HepG2 (cell line): Measurements from ENCODE around the gene AADACL2.

ENCODE experiments used
- AHDC1 ChIP-seq: sonication (generic); formaldehyde crosslinking; IDR thresholded peaks from 2 replicates; pipeline ENCODE4 v1.5.1; 2020; ENCODE audit warnings: mild to moderate bottlenecking, missing genetic modification reagents, borderline replicate concordance
- ATRX ChIP-seq: sonication (generic); formaldehyde crosslinking; IDR thresholded peaks from 2 replicates; pipeline ENCODE4 v1.4.0; 2020; ENCODE audit warnings: missing genetic modification reagents, borderline replicate concordance
- HDAC2 ChIP-seq: sonication (generic); formaldehyde crosslinking; IDR thresholded peaks from 2 replicates; pipeline ENCODE4 v1.4.0; 2020; ENCODE audit warnings: missing genetic modification reagents
- JUN ChIP-seq: sonication (generic); formaldehyde crosslinking; IDR thresholded peaks from 2 replicates; pipeline ENCODE4 v1.4.0; 2020; ENCODE audit warnings: mild to moderate bottlenecking, missing genetic modification reagents
- KLF16 ChIP-seq, 2 experiments: sonication (generic) in 1 of 2; formaldehyde crosslinking in 1 of 2; IDR thresholded peaks; 2 replicates each; pipeline versions ENCODE4 v1.6.1 to v1.8.0; 2016 to 2023; ENCODE audit warnings: missing genetic modification reagents in 2 of 2, missing compliant biosample characterization in 1 of 2
- MAF1 ChIP-seq: sonication (generic); formaldehyde crosslinking; IDR thresholded peaks from 2 replicates; pipeline ENCODE4 v1.5.0; 2020; ENCODE audit warnings: missing genetic modification reagents, borderline replicate concordance
- POLR2A ChIP-seq, 2 experiments: IDR thresholded peaks; 2 replicates each; pipeline ENCODE4 v1.6.1; 2011; ENCODE audit warnings: low read depth in 2 of 2, low read length in 2 of 2, mild to moderate bottlenecking in 1 of 2, moderate library complexity in 1 of 2; ENCODE audit not compliant: insufficient read depth in 1 of 2
- SALL2 ChIP-seq: sonication (generic); formaldehyde crosslinking; IDR thresholded peaks from 2 replicates; pipeline ENCODE4 v1.8.1; 2023; ENCODE audit warnings: mild to moderate bottlenecking, missing genetic modification reagents, inconsistent platforms
- SNRNP70 ChIP-seq: fragments of 200-400 bp; formaldehyde crosslinking; IDR thresholded peaks from 2 replicates; pipeline ENCODE4 v1.6.1; 2017; ENCODE audit warnings: mild to moderate bottlenecking, low read depth, low read length, moderate library complexity
- ZNF678 ChIP-seq: sonication (generic); formaldehyde crosslinking; IDR thresholded peaks from 2 replicates; pipeline ENCODE4 v1.4.0; 2020; ENCODE audit warnings: mild to moderate bottlenecking, missing genetic modification reagents
- ZNF687 ChIP-seq: sonication (generic); formaldehyde crosslinking; IDR thresholded peaks from 2 replicates; pipeline ENCODE4 v1.5.1; 2020; ENCODE audit warnings: mild to moderate bottlenecking, missing genetic modification reagents, moderate library complexity
- TF ChIP-seq, protein P1 (sequence below): sonication (generic); formaldehyde crosslinking; IDR thresholded peaks from 2 replicates; pipeline ENCODE4 v1.5.0; 2020; ENCODE audit warnings: mild to moderate bottlenecking, missing genetic modification reagents, moderate library complexity
- TF ChIP-seq, protein P2 (sequence below): sonication (generic); formaldehyde crosslinking; IDR thresholded peaks from 2 replicates; pipeline ENCODE4 v1.4.0; 2020; ENCODE audit warnings: missing genetic modification reagents, mild to moderate bottlenecking, borderline replicate concordance

- no peak for TF ChIP-seq POLR2A (IDR thresholded peaks at IDR 0.05; ENCODE audit: insufficient read depth in 1 of 2, low read depth in 2 of 2, low read length in 2 of 2)
- no peak for TF ChIP-seq HDAC2 (CRISPR knock-in tag)
- TF ChIP-seq ZNF687, result no peak
- TF ChIP-seq SALL2 (CRISPR knock-in tag), result no peak
- TF ChIP-seq AHDC1 (CRISPR knock-in tag), result no peak
- no peak for TF ChIP-seq JUN (CRISPR knock-in tag)
- TF ChIP-seq, protein P1, sequence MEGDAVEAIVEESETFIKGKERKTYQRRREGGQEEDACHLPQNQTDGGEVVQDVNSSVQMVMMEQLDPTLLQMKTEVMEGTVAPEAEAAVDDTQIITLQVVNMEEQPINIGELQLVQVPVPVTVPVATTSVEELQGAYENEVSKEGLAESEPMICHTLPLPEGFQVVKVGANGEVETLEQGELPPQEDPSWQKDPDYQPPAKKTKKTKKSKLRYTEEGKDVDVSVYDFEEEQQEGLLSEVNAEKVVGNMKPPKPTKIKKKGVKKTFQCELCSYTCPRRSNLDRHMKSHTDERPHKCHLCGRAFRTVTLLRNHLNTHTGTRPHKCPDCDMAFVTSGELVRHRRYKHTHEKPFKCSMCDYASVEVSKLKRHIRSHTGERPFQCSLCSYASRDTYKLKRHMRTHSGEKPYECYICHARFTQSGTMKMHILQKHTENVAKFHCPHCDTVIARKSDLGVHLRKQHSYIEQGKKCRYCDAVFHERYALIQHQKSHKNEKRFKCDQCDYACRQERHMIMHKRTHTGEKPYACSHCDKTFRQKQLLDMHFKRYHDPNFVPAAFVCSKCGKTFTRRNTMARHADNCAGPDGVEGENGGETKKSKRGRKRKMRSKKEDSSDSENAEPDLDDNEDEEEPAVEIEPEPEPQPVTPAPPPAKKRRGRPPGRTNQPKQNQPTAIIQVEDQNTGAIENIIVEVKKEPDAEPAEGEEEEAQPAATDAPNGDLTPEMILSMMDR (CRISPR knock-in tag), result no peak
- TF ChIP-seq ATRX (CRISPR knock-in tag), result no peak
- TF ChIP-seq MAF1, result no peak
- no peak for TF ChIP-seq ZNF678 (CRISPR knock-in tag)
- TF ChIP-seq KLF16 (CRISPR knock-in tag; IDR thresholded peaks at IDR 0.05), result no peak
- no peak for TF ChIP-seq SNRNP70
- TF ChIP-seq, protein P2, sequence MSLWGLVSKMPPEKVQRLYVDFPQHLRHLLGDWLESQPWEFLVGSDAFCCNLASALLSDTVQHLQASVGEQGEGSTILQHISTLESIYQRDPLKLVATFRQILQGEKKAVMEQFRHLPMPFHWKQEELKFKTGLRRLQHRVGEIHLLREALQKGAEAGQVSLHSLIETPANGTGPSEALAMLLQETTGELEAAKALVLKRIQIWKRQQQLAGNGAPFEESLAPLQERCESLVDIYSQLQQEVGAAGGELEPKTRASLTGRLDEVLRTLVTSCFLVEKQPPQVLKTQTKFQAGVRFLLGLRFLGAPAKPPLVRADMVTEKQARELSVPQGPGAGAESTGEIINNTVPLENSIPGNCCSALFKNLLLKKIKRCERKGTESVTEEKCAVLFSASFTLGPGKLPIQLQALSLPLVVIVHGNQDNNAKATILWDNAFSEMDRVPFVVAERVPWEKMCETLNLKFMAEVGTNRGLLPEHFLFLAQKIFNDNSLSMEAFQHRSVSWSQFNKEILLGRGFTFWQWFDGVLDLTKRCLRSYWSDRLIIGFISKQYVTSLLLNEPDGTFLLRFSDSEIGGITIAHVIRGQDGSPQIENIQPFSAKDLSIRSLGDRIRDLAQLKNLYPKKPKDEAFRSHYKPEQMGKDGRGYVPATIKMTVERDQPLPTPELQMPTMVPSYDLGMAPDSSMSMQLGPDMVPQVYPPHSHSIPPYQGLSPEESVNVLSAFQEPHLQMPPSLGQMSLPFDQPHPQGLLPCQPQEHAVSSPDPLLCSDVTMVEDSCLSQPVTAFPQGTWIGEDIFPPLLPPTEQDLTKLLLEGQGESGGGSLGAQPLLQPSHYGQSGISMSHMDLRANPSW, result no peak
Measured at GRCh38 chr3:151806838-151807237, 73.1 kb downstream of the AADACL2 start.
